HepG2 (cell line): ENCODE data around the gene SLC35B4. TPM values are rescaled to one million over a fixed set of nuclear protein-coding genes. Genes with fewer than 3 reads are reported as not detected.
A peak's percentile ranks its signal among the peaks of the same experiment; 100 is the strongest.

Experiments used
- BCL6 ChIP-seq: IDR thresholded peaks from 2 replicates; pipeline ENCODE4 v1.6.1; 2016; ENCODE audit warnings: missing genetic modification reagents, missing compliant biosample characterization
- DNMT3B ChIP-seq: conservative IDR thresholded peaks from 2 replicates; pipeline ENCODE4 v1.6.1; 2016; ENCODE audit warnings: missing biosample characterization, control low read depth
- FOXK1 ChIP-seq: sonication (generic); formaldehyde crosslinking; IDR thresholded peaks from 2 replicates; pipeline ENCODE4 v1.4.0; 2020; ENCODE audit warnings: low read depth, missing genetic modification reagents, borderline replicate concordance
- HNF4A ChIP-seq: sonication (generic); formaldehyde crosslinking; IDR thresholded peaks from 2 replicates; pipeline ENCODE4 v1.4.0; 2020; ENCODE audit warnings: missing genetic modification reagents
- MYC ChIP-seq: sonication (generic); formaldehyde crosslinking; IDR thresholded peaks from 2 replicates; pipeline ENCODE4 v1.9.0; 2021; ENCODE audit warnings: missing genetic modification reagents, borderline replicate concordance
- NAIF1 ChIP-seq: sonication (generic); formaldehyde crosslinking; IDR thresholded peaks from 2 replicates; pipeline ENCODE4 v1.5.0; 2020; ENCODE audit warnings: mild to moderate bottlenecking, missing genetic modification reagents, borderline replicate concordance
- NFE2L1 ChIP-seq: sonication (generic); formaldehyde crosslinking; IDR thresholded peaks from 2 replicates; pipeline ENCODE4 v1.4.0; 2020; ENCODE audit warnings: missing genetic modification reagents, mild to moderate bottlenecking, borderline replicate concordance
- NFE2L2 ChIP-seq: fragments of 150-350 bp; IDR thresholded peaks from 2 replicates; pipeline ENCODE4 v1.6.1; 2014; ENCODE audit warnings: low read length
- SNAPC2 ChIP-seq: sonication (generic); formaldehyde crosslinking; IDR thresholded peaks from 2 replicates; pipeline ENCODE4 v1.8.1; 2022; ENCODE audit warnings: mild to moderate bottlenecking, missing genetic modification reagents
- SYNCRIP ChIP-seq: fragments of 200-400 bp; formaldehyde crosslinking; IDR thresholded peaks from 2 replicates; pipeline ENCODE4 v1.6.1; 2018; ENCODE audit warnings: mild to moderate bottlenecking, low read depth, low read length; ENCODE audit not compliant: insufficient read depth
- TCF7L2 ChIP-seq: IDR thresholded peaks from 2 replicates; pipeline ENCODE4 v1.6.1; 2011; ENCODE audit warnings: mild to moderate bottlenecking, low read depth, low read length, moderate library complexity
- TP53 ChIP-seq: sonication (generic); formaldehyde crosslinking; conservative IDR thresholded peaks from 2 replicates; pipeline ENCODE4 v1.4.0; 2020; ENCODE audit warnings: missing genetic modification reagents
- ZNF136 ChIP-seq: sonication (generic); formaldehyde crosslinking; IDR thresholded peaks from 2 replicates; pipeline ENCODE4 v1.8.1; 2022; ENCODE audit warnings: low read depth, mild to moderate bottlenecking, moderate library complexity, missing genetic modification reagents
- ZNF496 ChIP-seq: sonication (generic); formaldehyde crosslinking; IDR thresholded peaks from 2 replicates; pipeline ENCODE4 v1.8.1; 2023; ENCODE audit warnings: mild to moderate bottlenecking, moderate library complexity, missing genetic modification reagents; ENCODE audit not compliant: insufficient replicate concordance
- ZNF549 ChIP-seq: sonication (generic); formaldehyde crosslinking; IDR thresholded peaks from 2 replicates; pipeline ENCODE4 v1.5.0; 2020; ENCODE audit warnings: missing genetic modification reagents
- ZNF605 ChIP-seq: sonication (generic); formaldehyde crosslinking; IDR thresholded peaks from 2 replicates; pipeline ENCODE4 v1.8.0; 2022; ENCODE audit warnings: mild to moderate bottlenecking, missing genetic modification reagents
- ZNF749 ChIP-seq: sonication (generic); formaldehyde crosslinking; IDR thresholded peaks from 2 replicates; pipeline ENCODE4 v1.8.0; 2022; ENCODE audit warnings: mild to moderate bottlenecking, missing genetic modification reagents, moderate library complexity, borderline replicate concordance
- polyA plus RNA-seq, 8 experiments: library from polyadenylated mRNA; depleted of rRNA in 3 of 8; stranded (reverse) in 7 of 8; unstranded in 1 of 8; fragments of >200 nt; fragmentation: Illumina TruSeq in 4 of 8; extraction: Trizol in 4 of 8; gene quantifications; 2 replicates each; pipeline versions ENCODE4 v1.2.1 to v1.2.3, GENCODE V29; 2011 to 2016; ENCODE audit warnings: low read depth in 4 of 8, missing spikeins in 1 of 8, mixed read lengths in 1 of 8; ENCODE audit not compliant: insufficient read depth in 1 of 8
- total RNA-seq, 5 experiments: library from RNA; depleted of rRNA; stranded (reverse); fragments of >200 nt; fragmentation: Illumina TruSeq; extraction: Trizol; gene quantifications; 2 replicates each; pipeline ENCODE4 v1.2.3, GENCODE V29; 2016; ENCODE audit warnings: low read depth in 1 of 5
- TF ChIP-seq, protein P1 (sequence below): sonication (generic); formaldehyde crosslinking; IDR thresholded peaks from 2 replicates; pipeline ENCODE4 v1.4.0; 2020; ENCODE audit warnings: missing genetic modification reagents
- TF ChIP-seq, protein P2 (sequence below): sonication (generic); formaldehyde crosslinking; IDR thresholded peaks from 2 replicates; pipeline ENCODE4 v1.8.0; 2023; ENCODE audit warnings: mild to moderate bottlenecking, missing genetic modification reagents
- TF ChIP-seq, protein P3 (sequence below), 2 experiments: sonication (generic) in 1 of 2; formaldehyde crosslinking in 1 of 2; IDR thresholded peaks; 2 replicates each; pipeline versions ENCODE4 v1.4.0 to v1.6.1; 2016 to 2020; ENCODE audit warnings: borderline replicate concordance in 1 of 2, low read depth in 1 of 2, mild to moderate bottlenecking in 1 of 2, missing genetic modification reagents in 1 of 2

Gene SLC35B4
- total and polyA plus RNA-seq, 2 of the 13 experiments (the other 11 are each of a cell fraction or from before 2014, with no cell fraction given) = 17.1 to 17.8 TPM

DNA sequence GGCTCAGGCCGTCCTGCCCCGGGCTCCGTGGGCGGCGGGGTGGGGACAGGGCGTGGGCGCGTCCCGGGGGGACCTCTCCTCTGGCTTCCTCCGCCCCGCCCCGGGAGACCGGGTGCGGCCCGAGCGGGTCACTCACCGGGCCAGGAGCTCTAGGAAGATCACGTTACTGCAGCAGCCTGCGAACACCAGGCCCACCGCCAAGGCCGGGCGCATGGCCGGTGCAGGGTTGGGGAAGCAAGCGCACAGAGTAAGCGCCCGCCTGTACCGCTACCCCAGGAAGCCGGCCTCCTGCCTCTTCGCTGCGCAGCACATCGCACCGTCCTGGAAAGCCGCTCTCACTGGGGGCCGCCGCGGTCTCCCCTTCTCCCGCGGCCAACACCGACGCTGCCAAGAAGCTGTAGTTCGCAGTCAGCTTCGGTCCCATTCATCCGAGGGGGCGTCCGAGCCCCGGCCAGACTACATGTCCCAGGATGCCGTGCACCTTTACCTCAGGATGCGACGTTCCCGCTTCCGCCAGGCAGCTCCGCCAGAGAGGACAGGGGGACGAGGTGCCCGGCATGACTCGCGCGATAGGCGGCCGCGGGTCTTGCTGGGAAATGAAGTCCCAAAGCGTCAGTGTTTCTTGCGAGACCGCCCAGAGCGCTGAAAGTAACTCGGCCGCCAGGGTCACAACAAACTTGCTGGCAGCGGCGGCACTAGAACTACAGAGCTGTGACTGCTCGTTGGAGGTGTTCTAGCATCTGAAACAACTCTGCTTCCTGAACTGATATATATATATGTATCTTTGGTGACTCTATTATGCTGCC, at the start of gene SLC35B4 (continued):
- TF ChIP-seq, protein P1, sequence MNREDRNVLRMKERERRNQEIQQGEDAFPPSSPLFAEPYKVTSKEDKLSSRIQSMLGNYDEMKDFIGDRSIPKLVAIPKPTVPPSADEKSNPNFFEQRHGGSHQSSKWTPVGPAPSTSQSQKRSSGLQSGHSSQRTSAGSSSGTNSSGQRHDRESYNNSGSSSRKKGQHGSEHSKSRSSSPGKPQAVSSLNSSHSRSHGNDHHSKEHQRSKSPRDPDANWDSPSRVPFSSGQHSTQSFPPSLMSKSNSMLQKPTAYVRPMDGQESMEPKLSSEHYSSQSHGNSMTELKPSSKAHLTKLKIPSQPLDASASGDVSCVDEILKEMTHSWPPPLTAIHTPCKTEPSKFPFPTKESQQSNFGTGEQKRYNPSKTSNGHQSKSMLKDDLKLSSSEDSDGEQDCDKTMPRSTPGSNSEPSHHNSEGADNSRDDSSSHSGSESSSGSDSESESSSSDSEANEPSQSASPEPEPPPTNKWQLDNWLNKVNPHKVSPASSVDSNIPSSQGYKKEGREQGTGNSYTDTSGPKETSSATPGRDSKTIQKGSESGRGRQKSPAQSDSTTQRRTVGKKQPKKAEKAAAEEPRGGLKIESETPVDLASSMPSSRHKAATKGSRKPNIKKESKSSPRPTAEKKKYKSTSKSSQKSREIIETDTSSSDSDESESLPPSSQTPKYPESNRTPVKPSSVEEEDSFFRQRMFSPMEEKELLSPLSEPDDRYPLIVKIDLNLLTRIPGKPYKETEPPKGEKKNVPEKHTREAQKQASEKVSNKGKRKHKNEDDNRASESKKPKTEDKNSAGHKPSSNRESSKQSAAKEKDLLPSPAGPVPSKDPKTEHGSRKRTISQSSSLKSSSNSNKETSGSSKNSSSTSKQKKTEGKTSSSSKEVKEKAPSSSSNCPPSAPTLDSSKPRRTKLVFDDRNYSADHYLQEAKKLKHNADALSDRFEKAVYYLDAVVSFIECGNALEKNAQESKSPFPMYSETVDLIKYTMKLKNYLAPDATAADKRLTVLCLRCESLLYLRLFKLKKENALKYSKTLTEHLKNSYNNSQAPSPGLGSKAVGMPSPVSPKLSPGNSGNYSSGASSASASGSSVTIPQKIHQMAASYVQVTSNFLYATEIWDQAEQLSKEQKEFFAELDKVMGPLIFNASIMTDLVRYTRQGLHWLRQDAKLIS (CRISPR knock-in tag) = no peak; the same call in 1 of the 2 replicates
- TF ChIP-seq FOXK1 (CRISPR knock-in tag) = peak; percentile 91
- no peak for TF ChIP-seq ZNF496 (CRISPR knock-in tag)
- TF ChIP-seq SYNCRIP = no peak
- no peak for TF ChIP-seq TCF7L2
- 0 out of 2 replicates have a peak, but pooled peaks have one; percentile 61 for TF ChIP-seq DNMT3B (CRISPR knock-in tag)
- TF ChIP-seq BCL6 = peak; percentile 36
- TF ChIP-seq, protein P2, sequence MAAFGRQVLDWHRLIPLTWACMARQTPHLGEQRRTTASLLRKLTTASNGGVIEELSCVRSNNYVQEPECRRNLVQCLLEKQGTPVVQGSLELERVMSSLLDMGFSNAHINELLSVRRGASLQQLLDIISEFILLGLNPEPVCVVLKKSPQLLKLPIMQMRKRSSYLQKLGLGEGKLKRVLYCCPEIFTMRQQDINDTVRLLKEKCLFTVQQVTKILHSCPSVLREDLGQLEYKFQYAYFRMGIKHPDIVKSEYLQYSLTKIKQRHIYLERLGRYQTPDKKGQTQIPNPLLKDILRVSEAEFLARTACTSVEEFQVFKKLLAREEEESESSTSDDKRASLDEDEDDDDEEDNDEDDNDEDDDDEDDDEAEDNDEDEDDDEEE (CRISPR knock-in tag) = no peak
- TF ChIP-seq NAIF1 = peak; percentile 72; the same call in 1 of the 2 replicates
- peak; percentile 80 for TF ChIP-seq MYC (CRISPR knock-in tag)
- TF ChIP-seq ZNF605 (CRISPR knock-in tag) = 0 out of 2 replicates have a peak, but pooled peaks have one; percentile 31
- peak; percentile 50; the same call in 1 of the 2 replicates for TF ChIP-seq TP53 (CRISPR knock-in tag)
- TF ChIP-seq ZNF136 (CRISPR knock-in tag) = peak; percentile 32; the same call in 1 of the 2 replicates
- TF ChIP-seq, protein P3, sequence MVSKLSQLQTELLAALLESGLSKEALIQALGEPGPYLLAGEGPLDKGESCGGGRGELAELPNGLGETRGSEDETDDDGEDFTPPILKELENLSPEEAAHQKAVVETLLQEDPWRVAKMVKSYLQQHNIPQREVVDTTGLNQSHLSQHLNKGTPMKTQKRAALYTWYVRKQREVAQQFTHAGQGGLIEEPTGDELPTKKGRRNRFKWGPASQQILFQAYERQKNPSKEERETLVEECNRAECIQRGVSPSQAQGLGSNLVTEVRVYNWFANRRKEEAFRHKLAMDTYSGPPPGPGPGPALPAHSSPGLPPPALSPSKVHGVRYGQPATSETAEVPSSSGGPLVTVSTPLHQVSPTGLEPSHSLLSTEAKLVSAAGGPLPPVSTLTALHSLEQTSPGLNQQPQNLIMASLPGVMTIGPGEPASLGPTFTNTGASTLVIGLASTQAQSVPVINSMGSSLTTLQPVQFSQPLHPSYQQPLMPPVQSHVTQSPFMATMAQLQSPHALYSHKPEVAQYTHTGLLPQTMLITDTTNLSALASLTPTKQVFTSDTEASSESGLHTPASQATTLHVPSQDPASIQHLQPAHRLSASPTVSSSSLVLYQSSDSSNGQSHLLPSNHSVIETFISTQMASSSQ (IDR thresholded peaks at IDR 0.05; ENCODE audit: low read depth) = no peak
- TF ChIP-seq, protein P3 (CRISPR knock-in tag; IDR thresholded peaks at IDR 0.05; ENCODE audit: borderline replicate concordance) = no peak; the same call in 1 of the 2 replicates
- TF ChIP-seq NFE2L2 = no peak
- no peak for TF ChIP-seq SNAPC2 (CRISPR knock-in tag)
- peak; percentile 44; the same call in 1 of the 2 replicates for TF ChIP-seq NFE2L1 (CRISPR knock-in tag)
- no peak for TF ChIP-seq ZNF749 (CRISPR knock-in tag)
- peak; percentile 25; the same call in 1 of the 2 replicates for TF ChIP-seq HNF4A
- TF ChIP-seq ZNF549 (CRISPR knock-in tag) = no peak
